Thymus (tissue), 11 donors: ENCODE results near the gene FBXO10. TPM values are rescaled to one million over a fixed set of nuclear protein-coding genes. Genes with fewer than 3 reads are reported as not detected.
"Not testable (repeated sequence)": the region's sequence is repeated elsewhere in the genome, so short reads cannot be mapped to it uniquely, and the experiment has no call there.

Experiments
- DNase-seq, 9 donors: peaks; one replicate each; pipeline ENCODE4 v3.0.0-alpha.2; 2013; ENCODE audit warnings: low spot score in 9 of 9, low read depth in 6 of 9, missing footprints in 1 of 9
- H3K27ac ChIP-seq, 2 donors: one replicate each; pipeline ENCODE4 v1.5.1; 2013; ENCODE audit warnings: control low read depth in 1 of 2, low read depth in 1 of 2, low read length in 1 of 2, mild to moderate bottlenecking in 1 of 2, moderate library complexity in 1 of 2
- H3K27me3 ChIP-seq, 2 donors: one replicate each; pipeline ENCODE4 v1.5.1; 2013; ENCODE audit warnings: low read length in 1 of 2; ENCODE audit not compliant: control insufficient read depth in 2 of 2, insufficient read depth in 1 of 2
- H3K36me3 ChIP-seq, 2 donors: one replicate each; pipeline ENCODE4 v1.5.1; 2013; ENCODE audit warnings: low read length in 1 of 2, mild to moderate bottlenecking in 1 of 2, moderate library complexity in 1 of 2; ENCODE audit not compliant: control insufficient read depth in 2 of 2, insufficient read depth in 2 of 2
- H3K4me1 ChIP-seq, 2 donors: one replicate each; pipeline ENCODE4 v1.5.1; 2013; ENCODE audit warnings: low read length in 2 of 2; ENCODE audit not compliant: control insufficient read depth in 2 of 2, insufficient read depth in 2 of 2
- H3K4me3 ChIP-seq, 2 donors: one replicate each; pipeline ENCODE4 v1.5.1; 2013; ENCODE audit warnings: low read length in 2 of 2, control low read depth in 1 of 2, mild to moderate bottlenecking in 1 of 2
- H3K9me3 ChIP-seq, 2 donors: one replicate each; pipeline ENCODE4 v1.5.1; 2013; ENCODE audit warnings: low read length in 1 of 2, mild to moderate bottlenecking in 1 of 2; ENCODE audit not compliant: control insufficient read depth in 2 of 2, insufficient read depth in 1 of 2
- WGBS: extraction: QIAGEN DNeasy Blood & Tissue Kit; methylation state at CpG from one replicate; pipeline ENCODE4 v1.1.7; 2013; 5-methylcytosine and 5-hydroxymethylcytosine counted together
- polyA plus RNA-seq: library from polyadenylated mRNA; stranded (reverse); fragments of 200-250 nt; gene quantifications from one replicate; pipeline ENCODE4 v1.2.3, GENCODE V29; 2013
- total RNA-seq: library from RNA; stranded (reverse); fragments of 120-200 nt; gene quantifications from one replicate; pipeline ENCODE4 v1.2.4, GENCODE V29; 2013
- donor health status: healthy.

The FBXO10 gene
- total and polyA plus RNA-seq, 2 donors, result 2.5 to 3.2 TPM

- WGBS, result 95% methylated on average over 7 of the region's 7 CpGs
- no peak overlapping the region for H3K4me3 ChIP-seq
- H3K27me3 ChIP-seq, result no peaks in the 10 kb centered on the region
- H3K27ac ChIP-seq, result no peak overlapping the region
- no peaks in the 10 kb centered on the region for H3K9me3 ChIP-seq
- H3K4me1 ChIP-seq, result no peaks in the 10 kb centered on the region
- DNase-seq, result no peak
- no peaks in the 10 kb centered on the region for H3K36me3 ChIP-seq
Observed at GRCh38 chr9:37514999-37515398, 61.2 kb downstream of the FBXO10 start.

DNA sequence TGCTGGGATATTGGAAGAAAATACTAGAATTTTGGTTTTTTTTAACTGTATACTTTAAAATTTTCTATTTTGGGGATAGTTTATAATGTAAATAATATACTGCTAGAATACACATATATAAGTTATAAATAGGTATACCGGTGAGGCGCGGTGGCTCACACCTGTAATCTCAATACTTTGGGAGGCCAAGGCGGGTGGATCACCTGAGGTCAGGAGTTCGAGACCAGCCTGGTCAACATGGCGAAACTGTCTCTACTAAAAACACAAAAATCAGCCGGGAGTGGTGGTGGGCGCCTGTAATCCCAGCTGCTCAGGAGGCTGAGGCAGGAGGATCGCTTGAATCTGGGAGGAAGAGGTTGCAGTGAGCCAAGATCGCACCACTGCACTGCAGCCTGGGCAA lies 61.8 kb downstream of the FBXO10 start:
- not testable (repeated sequence) for H3K36me3 ChIP-seq, H3K27me3 ChIP-seq, H3K9me3 ChIP-seq, DNase-seq, H3K27ac ChIP-seq, H3K4me3 ChIP-seq, H3K4me1 ChIP-seq
- 99% methylated on average over 10 of the region's 10 CpGs for WGBS

DNA sequence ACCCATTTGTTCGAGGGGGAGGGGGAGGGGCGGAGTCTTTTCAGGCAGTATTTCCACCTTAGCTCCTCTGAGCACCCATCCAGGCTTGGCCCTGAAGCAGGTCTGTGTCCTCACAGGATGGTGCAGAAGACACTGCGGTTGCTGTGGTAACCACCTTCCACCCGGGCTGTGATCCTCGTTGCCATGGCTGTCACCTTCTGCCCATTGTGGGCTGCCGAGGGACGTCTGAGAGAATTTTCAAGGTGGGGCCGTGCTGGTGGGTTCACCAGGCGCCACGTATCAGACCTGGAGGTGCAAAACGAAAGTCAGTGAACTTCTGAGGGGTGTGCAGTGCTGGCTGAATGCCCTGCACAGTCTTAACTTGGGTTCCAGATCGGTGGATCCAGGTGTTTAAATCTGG lies 63.7 kb downstream of the FBXO10 start:
- WGBS, result 96% methylated on average over 12 of the region's 12 CpGs
- Histone ChIP-seq H3K9me3 (no peaks in the 10 kb centered on the region), H3K4me3 (no peak overlapping the region), H3K27ac (no peak overlapping the region), H3K36me3 (peaks cover 10 to 12% of the 10 kb centered on the region in 2 donors), H3K27me3 (no peaks in the 10 kb centered on the region), H3K4me1 (no peaks in the 10 kb centered on the region)
- no peak for DNase-seq

DNA sequence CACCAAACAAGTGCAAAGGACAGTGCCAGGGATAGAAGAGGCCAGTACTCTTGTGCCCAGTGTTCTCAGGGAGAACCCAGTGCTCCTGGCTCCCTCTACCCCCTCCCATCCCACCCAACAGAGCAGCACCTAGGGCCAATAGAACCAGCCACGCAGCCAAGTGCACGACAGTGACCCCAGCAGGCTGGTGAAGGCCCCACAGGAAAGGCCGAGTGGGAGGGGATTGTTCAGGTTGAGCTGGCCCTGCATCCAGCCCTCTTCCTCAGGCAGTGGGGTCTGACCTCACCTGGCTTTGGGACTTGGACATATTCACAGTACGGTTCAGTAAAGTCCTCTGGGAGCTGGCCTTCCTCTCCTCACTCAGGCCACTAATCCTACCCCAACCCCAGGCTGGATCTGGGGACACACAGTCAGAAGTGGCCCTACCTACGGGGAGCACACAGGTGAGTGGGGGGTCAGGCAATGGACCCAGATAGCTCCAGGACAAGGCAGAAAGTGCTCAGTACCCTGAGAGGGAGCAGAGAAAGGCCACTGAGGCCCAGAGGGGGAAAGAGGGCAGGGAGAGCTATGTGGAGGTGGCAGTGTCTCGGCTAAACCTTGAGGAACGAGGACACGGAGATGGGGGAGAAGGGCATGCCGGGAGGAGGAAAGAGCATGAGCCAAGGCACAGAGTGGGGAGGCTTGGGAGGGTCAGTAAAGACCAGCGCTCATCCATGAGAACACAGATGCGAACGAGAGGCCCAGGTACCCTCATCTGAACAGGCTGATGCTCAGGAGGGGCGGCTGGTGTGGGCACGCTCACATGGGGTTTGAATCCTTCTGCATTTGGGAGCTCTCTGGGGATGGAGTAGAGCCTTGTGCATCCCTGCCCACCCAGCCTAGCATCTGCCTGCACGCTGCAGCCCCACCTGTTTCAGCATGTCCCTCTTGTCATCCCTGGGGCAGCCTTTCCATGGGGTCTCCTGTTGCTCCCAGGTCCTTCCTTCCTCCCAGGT lies 64.9 kb downstream of the FBXO10 start:
- Histone ChIP-seq H3K36me3 (peaks cover 10 to 17% of the 10 kb centered on the region in 2 donors), H3K4me3 (no peak overlapping the region), H3K4me1 (no peaks in the 10 kb centered on the region), H3K27me3 (no peaks in the 10 kb centered on the region), H3K9me3 (no peaks in the 10 kb centered on the region), H3K27ac (no peak overlapping the region)
- DNase-seq, result no peak
- WGBS, result 97% methylated on average over 15 of the region's 15 CpGs

GRCh38 chr9:37510053-37510452 lies 66.1 kb downstream of the FBXO10 start:
- H3K4me1 ChIP-seq, H3K27me3 ChIP-seq, DNase-seq, H3K9me3 ChIP-seq, H3K27ac ChIP-seq, H3K4me3 ChIP-seq: not testable (repeated sequence)
- WGBS, result 99% methylated on average over 5 of the region's 5 CpGs
- H3K36me3 ChIP-seq, result peaks cover 10 to 17% of the 10 kb centered on the region in 2 donors

GRCh38 chr9:37509536-37509935 lies 66.6 kb downstream of the FBXO10 start:
- no peaks in the 10 kb centered on the region for H3K9me3 ChIP-seq
- 97% methylated on average over 7 of the region's 7 CpGs for WGBS
- DNase-seq, result no peak
- no peak overlapping the region for H3K27ac ChIP-seq
- H3K36me3 ChIP-seq, result peaks cover 14 to 21% of the 10 kb centered on the region in 2 donors
- H3K4me1 ChIP-seq, result no peaks in the 10 kb centered on the region
- no peak overlapping the region for H3K4me3 ChIP-seq
- no peaks in the 10 kb centered on the region for H3K27me3 ChIP-seq

- peaks cover 17 to 24% of the 10 kb centered on the region in 2 donors for H3K36me3 ChIP-seq
- 98% methylated on average over 3 of the region's 3 CpGs for WGBS
- no peak for DNase-seq
Observed at GRCh38 chr9:37508834-37509206, 67.4 kb downstream of the FBXO10 start.

DNA sequence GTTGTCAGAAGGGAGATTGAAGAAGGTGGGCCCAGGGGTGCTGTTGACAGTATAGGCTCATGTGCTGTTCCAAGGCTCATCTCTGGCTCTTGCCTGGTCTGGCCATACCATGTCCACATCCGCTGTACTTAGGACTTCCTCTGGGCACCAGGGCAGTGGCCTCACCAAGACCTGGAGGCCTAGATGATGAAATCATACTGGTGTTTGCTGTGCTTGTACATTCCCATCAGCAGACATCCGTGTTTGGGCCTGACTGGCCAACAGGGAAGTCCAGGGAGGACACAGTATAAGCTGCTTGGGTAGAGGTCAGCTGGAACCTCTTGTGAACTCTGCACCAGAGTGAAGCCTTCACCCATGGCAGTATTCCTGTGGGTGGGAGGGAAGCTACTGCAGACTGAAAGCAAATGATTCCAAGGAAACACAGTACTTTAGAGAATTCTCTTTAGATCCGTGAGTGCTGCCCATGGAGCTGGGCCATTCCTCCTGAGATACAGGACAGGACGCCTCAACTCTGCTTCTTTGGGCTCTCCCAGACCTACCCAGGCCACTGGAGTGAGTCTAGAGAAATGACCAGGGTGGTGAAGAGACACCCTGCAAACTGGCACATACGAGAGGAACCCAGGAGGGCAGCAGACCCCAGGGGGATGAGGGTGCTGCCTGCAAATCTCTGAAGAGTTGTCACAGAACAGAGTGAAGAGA lies 67.9 kb downstream of the FBXO10 start:
- WGBS, result 96% methylated on average over 5 of the region's 5 CpGs
- H3K4me1 ChIP-seq, result no peaks in the 10 kb centered on the region
- no peaks in the 10 kb centered on the region for H3K9me3 ChIP-seq
- H3K27ac ChIP-seq, result no peak overlapping the region
- no peaks in the 10 kb centered on the region for H3K27me3 ChIP-seq
- no peak overlapping the region for H3K4me3 ChIP-seq
- DNase-seq, result no peak
- H3K36me3 ChIP-seq, result peaks cover 22 to 29% of the 10 kb centered on the region in 2 donors

More at GRCh38 chr9:37508834-37509206, 67.4 kb downstream of the FBXO10 start:
- Histone ChIP-seq H3K4me1 (no peaks in the 10 kb centered on the region), H3K27me3 (no peaks in the 10 kb centered on the region), H3K4me3 (no peak overlapping the region), H3K9me3 (no peaks in the 10 kb centered on the region), H3K27ac (no peak overlapping the region)

DNA sequence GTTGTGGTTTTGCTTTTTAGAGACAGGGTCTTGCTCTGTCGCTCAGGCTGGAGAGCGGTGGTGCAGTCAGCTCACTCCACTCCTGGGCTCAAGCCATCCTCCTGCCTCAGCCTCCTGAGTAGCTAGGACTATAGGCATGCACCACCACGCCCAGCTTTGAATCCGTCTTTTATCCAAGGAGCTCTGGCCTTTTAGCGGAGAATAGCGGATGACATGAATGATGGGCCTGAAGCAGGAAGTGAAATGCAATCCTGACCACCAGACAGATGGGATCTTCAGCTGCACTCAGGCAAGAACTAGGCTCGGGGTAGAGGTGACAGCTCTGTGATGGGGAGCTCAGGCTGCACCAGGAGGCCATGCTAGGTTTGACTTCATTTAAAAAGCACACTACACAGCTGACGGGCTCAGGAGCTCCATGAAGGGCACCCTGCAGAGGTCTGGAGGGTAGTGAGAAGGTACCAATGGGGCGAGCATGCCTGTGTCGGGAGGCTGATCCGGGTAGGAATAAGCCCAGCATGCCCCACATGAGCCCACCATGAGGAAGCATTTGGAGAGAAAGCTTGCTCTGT lies 68.5 kb downstream of the FBXO10 start:
- Histone ChIP-seq H3K27ac (no peak overlapping the region), H3K9me3 (no peaks in the 10 kb centered on the region), H3K4me1 (no peaks in the 10 kb centered on the region), H3K27me3 (no peaks in the 10 kb centered on the region), H3K36me3 (peaks cover 28 to 35% of the 10 kb centered on the region in 2 donors), H3K4me3 (no peak overlapping the region)
- DNase-seq, result no peak
- WGBS, result 96% methylated on average over 11 of the region's 11 CpGs
